ENCODE results near the gene CCDC174. TPM values are rescaled to one million over a fixed set of nuclear protein-coding genes. Genes with fewer than 3 reads are reported as not detected.

Gene CCDC174
- polyA plus RNA-seq, 1 donor from 2014 or later = 38.8 TPM

DNA sequence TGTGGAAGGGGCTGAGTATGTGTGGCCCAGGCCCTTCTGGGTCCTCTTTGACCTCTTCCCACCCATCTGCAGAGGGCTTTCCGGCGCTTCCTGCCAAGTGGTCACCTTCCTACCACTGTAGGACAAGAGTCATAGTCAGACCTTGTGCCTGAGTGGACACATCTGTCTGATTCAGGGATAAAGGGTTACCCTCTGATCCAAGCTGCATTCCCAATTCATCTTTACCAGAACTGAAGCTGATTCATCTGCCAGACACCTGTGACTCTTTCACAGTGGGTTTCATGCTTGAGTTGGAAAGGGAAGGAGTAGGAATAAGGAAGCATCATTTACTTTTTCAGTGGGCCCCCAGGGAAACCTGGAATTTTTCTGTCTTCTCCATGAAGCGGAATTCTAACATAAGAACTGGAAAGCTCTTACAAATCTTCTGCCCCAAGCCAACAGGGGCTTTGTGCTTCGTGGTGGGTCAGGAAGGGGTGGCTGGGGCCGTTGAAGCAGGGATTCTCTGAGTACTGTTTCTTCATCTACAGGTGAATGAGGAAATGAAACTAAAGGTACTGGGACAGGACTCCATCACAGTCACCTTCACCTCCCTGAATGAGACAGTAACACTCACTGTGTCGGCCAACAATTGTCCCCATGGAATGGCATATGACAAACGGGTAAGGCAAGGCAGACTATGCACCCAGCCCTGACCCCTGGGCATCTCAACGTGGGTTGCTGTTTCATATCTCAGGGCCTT is 69.7 kb downstream of the CCDC174 start:
- H3K4me3 Mint-ChIP-seq = no peak overlapping the region
- H3K9me3 Mint-ChIP-seq = no peaks in the 10 kb centered on the region
- H3K36me3 Mint-ChIP-seq = no peaks in the 10 kb centered on the region
- H3K27me3 Mint-ChIP-seq = peaks cover 1% of the 10 kb centered on the region
- peaks cover 0 to 7% (median 4%) of the 10 kb centered on the region in 3 donors for H3K4me1 Mint-ChIP-seq
- H3K27ac Mint-ChIP-seq = no peak overlapping the region

Other genes starting within 250 kb of the CCDC174 start
- 7.6 TPM for gene SLC6A6, start 249.2 kb upstream of the CCDC174 start, polyA plus RNA-seq
- not detected for gene GRIP2, start 111.4 kb upstream of the CCDC174 start, polyA plus RNA-seq
- not detected for gene C3orf20, start 23.4 kb downstream of the CCDC174 start, polyA plus RNA-seq
- gene FGD5, start 167.2 kb downstream of the CCDC174 start, polyA plus RNA-seq = not detected